Naive thymus-derived CD4-positive, alpha-beta T cell (primary cell): ENCODE measurements around the gene C10orf95. TPM values are rescaled to one million over a fixed set of nuclear protein-coding genes. Genes with fewer than 3 reads are reported as not detected.
A peak's percentile ranks its signal among the peaks of the same experiment; 100 is the strongest.

Experiments used
- ATAC-seq: fragments of 150-1000 bp; cut with Tn5 transposase; 2 replicates; pipeline ENCODE4 v1.10.0; 2021; ENCODE audit warnings: mild to moderate bottlenecking, moderate library complexity
- CTCF ChIA-PET: fragments of 350-600 bp; sonication (Branson Sonifier 250); formaldehyde crosslinking; loops from one replicate; lab custom pipeline; 2021; ENCODE audit warnings: antibody characterized with exemption; lab: Charles Lee
- POLR2A ChIA-PET: fragments of 350-600 bp; sonication (Branson Sonifier 250); formaldehyde crosslinking; loops from one replicate; lab custom pipeline; 2021; ENCODE audit warnings: antibody characterized with exemption, inconsistent platforms; lab: Charles Lee
- DNase-seq, 9 donors: peaks; one replicate each; pipeline versions ENCODE4 v3.0.0 to v3.0.0-alpha.2; 2020 to 2022; ENCODE audit warnings: mixed read lengths in 1 of 9
- H3K27ac ChIP-seq: one replicate; pipeline ENCODE4 v1.7.0; 2013; ENCODE audit warnings: mild to moderate bottlenecking, low read depth, low read length, moderate library complexity
- H3K27me3 ChIP-seq, 2 donors: one replicate each; pipeline ENCODE4 v1.7.0; 2013; ENCODE audit warnings: low read length in 2 of 2, mild to moderate bottlenecking in 2 of 2, moderate library complexity in 2 of 2; ENCODE audit not compliant: control insufficient read depth in 2 of 2, insufficient read depth in 2 of 2
- H3K36me3 ChIP-seq, 3 experiments: 1 replicate in 2 of 3; 2 replicates in 1 of 3; pipeline ENCODE4 v1.7.0; 2013; ENCODE audit warnings: low read length in 3 of 3, mild to moderate bottlenecking in 3 of 3, moderate library complexity in 1 of 3; ENCODE audit not compliant: insufficient read depth in 3 of 3, control insufficient read depth in 2 of 3
- H3K4me1 ChIP-seq, 2 donors: one replicate each; pipeline ENCODE4 v1.7.0; 2013; ENCODE audit warnings: low read length in 2 of 2, mild to moderate bottlenecking in 2 of 2, moderate library complexity in 1 of 2; ENCODE audit not compliant: control insufficient read depth in 2 of 2, insufficient read depth in 2 of 2
- H3K4me3 ChIP-seq: 2 replicates; pipeline ENCODE4 v1.7.0; 2013; ENCODE audit warnings: mild to moderate bottlenecking, low read length
- H3K9me3 ChIP-seq, 3 experiments: 1 replicate in 2 of 3; 2 replicates in 1 of 3; pipeline ENCODE4 v1.7.0; 2013; ENCODE audit warnings: low read length in 3 of 3; ENCODE audit not compliant: control insufficient read depth in 2 of 3
- H3K27ac Mint-ChIP-seq, 9 donors: one replicate each; pipeline ENCODE4 v1.8.0; 2020 to 2022; ENCODE audit warnings: mixed read lengths in 9 of 9, mild to moderate bottlenecking in 8 of 9, moderate library complexity in 5 of 9, inconsistent platforms in 2 of 9
- H3K27me3 Mint-ChIP-seq, 5 donors: one replicate each; pipeline ENCODE4 v1.8.0; 2021 to 2022; ENCODE audit warnings: mixed read lengths in 5 of 5, mild to moderate bottlenecking in 1 of 5
- H3K36me3 Mint-ChIP-seq, 5 donors: one replicate each; pipeline ENCODE4 v1.8.0; 2020 to 2022; ENCODE audit warnings: mixed read lengths in 5 of 5, mild to moderate bottlenecking in 3 of 5, inconsistent platforms in 1 of 5
- H3K4me1 Mint-ChIP-seq, 7 donors: one replicate each; pipeline ENCODE4 v1.8.0; 2020 to 2022; ENCODE audit warnings: mixed read lengths in 7 of 7, mild to moderate bottlenecking in 3 of 7, inconsistent platforms in 1 of 7
- H3K4me3 Mint-ChIP-seq, 10 donors: one replicate each; pipeline ENCODE4 v1.8.0; 2020 to 2022; ENCODE audit warnings: mild to moderate bottlenecking in 10 of 10, mixed read lengths in 10 of 10, moderate library complexity in 6 of 10, inconsistent platforms in 2 of 10
- H3K9me3 Mint-ChIP-seq, 11 donors: one replicate each; pipeline ENCODE4 v1.8.0; 2020 to 2022; ENCODE audit warnings: mixed read lengths in 11 of 11, mild to moderate bottlenecking in 4 of 11, inconsistent platforms in 1 of 11, moderate library complexity in 1 of 11
- intact Hi-C, 2 donors: fragments of 100-400 bp; cut with micrococcal nuclease; formaldehyde crosslinking; loops; one replicate each; pipeline ENCODE4 v1.15.1; 2023
- polyA plus RNA-seq, 2 donors: library from polyadenylated mRNA; unstranded; fragments of 300-500 nt; fragmentation: Illumina TruSeq; gene quantifications; one replicate each; pipeline ENCODE4 v1.2.3, GENCODE V29; 2021
- total RNA-seq, 6 experiments: library from RNA in 5 of 6; stranded (reverse) in 5 of 6; gene quantifications; 1 replicate in 5 of 6; 2 replicates in 1 of 6; pipeline ENCODE4 v1.2.3 and lab custom pipeline; 2021 to 2026

The C10orf95 gene
- total and polyA plus RNA-seq, 7 experiments from 2014 or later, result 0.19 to 0.78 (median 0.38) TPM; not detected in 1

DNA sequence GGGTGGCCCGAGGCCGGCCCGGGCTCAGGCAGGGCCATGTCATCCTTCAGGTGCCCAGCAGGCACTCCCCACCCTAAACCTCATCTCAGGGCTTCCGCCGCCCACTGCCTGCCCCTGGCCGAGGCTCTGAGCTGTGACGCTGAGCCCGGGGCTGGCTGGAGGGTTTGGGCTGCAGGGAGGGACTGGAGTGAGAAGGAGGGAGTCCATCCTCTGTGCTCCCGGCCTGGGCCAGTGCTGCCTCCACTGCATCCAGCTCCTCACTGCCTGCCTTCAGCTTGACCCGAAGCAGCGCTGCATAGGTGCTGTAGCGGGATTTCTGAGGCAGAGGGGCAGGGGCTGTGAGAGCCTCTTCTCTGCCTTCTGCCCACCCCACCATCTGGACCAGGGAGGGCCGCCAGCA is 48.2 kb downstream of the C10orf95 start:
- Histone ChIP-seq H3K27ac (no peak overlapping the region), H3K9me3 (no peaks in the 10 kb centered on the region), H3K27me3 (peaks cover 0 to under 1% of the 10 kb centered on the region in 2 donors), H3K4me3 (no peak overlapping the region), H3K4me1 (peaks cover 12 to 16% of the 10 kb centered on the region in 2 donors), H3K36me3 (peaks cover 0 to 41% (median 1%) of the 10 kb centered on the region in 3 experiments)
- intact Hi-C loops, result no loop called here
- Mint-ChIP-seq H3K36me3 (peaks cover 0 to 21% (median 0%) of the 10 kb centered on the region in 5 donors), H3K27me3 (peaks cover 0 to 4% (median 0%) of the 10 kb centered on the region in 5 donors), H3K4me3 (no peak overlapping the region), H3K9me3 (no peaks in the 10 kb centered on the region), H3K4me1 (peaks cover 10 to 35% (median 23%) of the 10 kb centered on the region in 7 donors), H3K27ac (peak overlapping the region in 2 of 9 donors; percentile 42 to 52)
- ATAC-seq (no peak), DNase-seq (no peak)
- CTCF ChIA-PET, result interaction anchor here (0.9 to 2.2 kb wide), 6 partner anchors 9 to 181 kb away, joined by 3 to 7 read pairs (median 6); partner anchors contain the start of genes ELOVL3 and FBXL15
- POLR2A ChIA-PET, result interaction anchor here (0.8 to 1.6 kb wide), 5 partner anchors 9 to 63 kb away, joined by 3 to 8 read pairs (median 3); partner anchors contain the start of gene C10orf95

GRCh38 chr10:102402512-102402896 is 48.8 kb downstream of the C10orf95 start:
- CTCF ChIA-PET, result interaction anchor here (1.0 to 2.2 kb wide), 6 partner anchors 9 to 182 kb away, joined by 3 to 7 read pairs (median 6); partner anchors contain the start of gene FBXL15
- peak overlapping the region in 1 of 9 donors; percentile 65 for H3K27ac Mint-ChIP-seq
- intact Hi-C loops, result no loop called here
- peaks cover 10 to 12% of the 10 kb centered on the region in 2 donors for H3K4me1 ChIP-seq
- no peak overlapping the region for H3K27ac ChIP-seq
- H3K4me3 Mint-ChIP-seq, result no peak overlapping the region
- H3K9me3 Mint-ChIP-seq, result no peaks in the 10 kb centered on the region
- H3K4me3 ChIP-seq, result no peak overlapping the region
- no peak for DNase-seq
- H3K27me3 ChIP-seq, result no peaks in the 10 kb centered on the region
- POLR2A ChIA-PET, result interaction anchor here (0.8 to 1.6 kb wide), 6 partner anchors 9 to 287 kb away, joined by 3 to 8 read pairs (median 4); partner anchors contain the start of gene C10orf95
- H3K36me3 Mint-ChIP-seq, result peaks cover 0 to 27% (median 4%) of the 10 kb centered on the region in 5 donors
- H3K4me1 Mint-ChIP-seq, result peaks cover 10 to 35% (median 26%) of the 10 kb centered on the region in 7 donors
- peaks cover 0 to 47% (median 8%) of the 10 kb centered on the region in 3 experiments for H3K36me3 ChIP-seq
- ATAC-seq, result no peak
- H3K9me3 ChIP-seq, result no peaks in the 10 kb centered on the region
- peaks cover 0 to under 1% (median 0%) of the 10 kb centered on the region in 5 donors for H3K27me3 Mint-ChIP-seq

DNA sequence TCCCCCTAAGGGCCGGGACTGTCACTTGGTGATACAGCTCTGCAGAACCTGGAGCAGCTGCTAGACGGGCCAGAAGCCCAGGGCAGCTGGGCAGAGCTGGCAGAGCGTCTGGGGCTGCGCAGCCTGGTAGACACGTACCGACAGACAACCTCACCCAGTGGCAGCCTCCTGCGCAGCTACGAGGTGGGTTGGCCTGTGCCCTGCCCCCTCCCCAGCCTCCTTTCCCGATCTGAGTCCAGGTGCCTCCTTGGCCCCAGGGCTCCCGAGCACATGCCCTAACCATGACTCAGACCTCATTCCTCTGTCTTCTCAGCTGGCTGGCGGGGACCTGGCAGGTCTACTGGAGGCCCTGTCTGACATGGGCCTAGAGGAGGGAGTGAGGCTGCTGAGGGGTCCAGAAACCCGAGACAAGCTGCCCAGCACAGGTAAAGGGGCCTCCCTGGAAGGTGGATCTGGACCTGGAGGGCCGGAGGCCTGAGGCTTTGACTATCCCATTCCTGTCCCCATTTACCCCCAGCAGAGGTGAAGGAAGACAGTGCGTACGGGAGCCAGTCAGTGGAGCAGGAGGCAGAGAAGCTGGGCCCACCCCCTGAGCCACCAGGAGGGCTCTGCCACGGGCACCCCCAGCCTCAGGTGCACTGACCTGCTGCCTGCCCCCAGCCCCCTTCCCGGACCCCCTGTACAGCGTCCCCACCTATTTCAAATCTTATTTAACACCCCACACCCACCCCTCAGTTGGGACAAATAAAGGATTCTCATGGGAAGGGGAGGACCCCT is 49.4 kb downstream of the C10orf95 start:
- H3K4me3 Mint-ChIP-seq, result no peak overlapping the region
- peak overlapping the region in 4 of 9 donors; percentile 43 to 68 (median 58) for H3K27ac Mint-ChIP-seq
- Histone ChIP-seq H3K36me3 (peaks cover 0 to 50% (median 9%) of the 10 kb centered on the region in 3 experiments), H3K27me3 (no peaks in the 10 kb centered on the region), H3K27ac (peak overlapping the region; percentile 4), H3K4me1 (peaks cover 9 to 15% of the 10 kb centered on the region in 2 donors), H3K4me3 (no peak overlapping the region), H3K9me3 (no peaks in the 10 kb centered on the region)
- peaks cover 10 to 35% (median 25%) of the 10 kb centered on the region in 7 donors for H3K4me1 Mint-ChIP-seq
- ATAC-seq, result no peak
- no peaks in the 10 kb centered on the region for H3K9me3 Mint-ChIP-seq
- H3K36me3 Mint-ChIP-seq, result peaks cover 0 to 30% (median 4%) of the 10 kb centered on the region in 5 donors
- no peaks in the 10 kb centered on the region for H3K27me3 Mint-ChIP-seq
- POLR2A ChIA-PET, result interaction anchor here (0.8 to 1.6 kb wide), 5 partner anchors 33 to 286 kb away, joined by 3 to 8 read pairs (median 5); partner anchors contain the start of gene C10orf95
- intact Hi-C loops, result no loop called here
- CTCF ChIA-PET, result interaction anchor here (0.7 to 2.4 kb wide), 6 partner anchors 17 to 182 kb away, joined by 3 to 7 read pairs (median 5); partner anchors contain the start of gene FBXL15
- no peak for DNase-seq

- no peaks in the 10 kb centered on the region for H3K27me3 ChIP-seq
- H3K27me3 Mint-ChIP-seq, result no peaks in the 10 kb centered on the region
- POLR2A ChIA-PET, result interaction anchor here (1.5 to 9.0 kb wide), 4 partner anchors 10 to 73 kb away, joined by 4 to 64 read pairs (median 31); partner anchors contain the start of gene C10orf95
- peak overlapping the region in 3 of 9 donors; percentile 25 to 76 (median 68) for H3K27ac Mint-ChIP-seq
- intact Hi-C loops, result no loop called here
- H3K36me3 ChIP-seq, result peaks cover 0 to 56% (median 9%) of the 10 kb centered on the region in 3 experiments
- CTCF ChIA-PET, result interaction anchor here (0.7 to 2.4 kb wide), 6 partner anchors 8 to 172 kb away, joined by 3 to 6 read pairs (median 4); no protein-coding TSS in a partner anchor
- ATAC-seq, result no peak
- peaks cover 11 to 42% (median 31%) of the 10 kb centered on the region in 7 donors for H3K4me1 Mint-ChIP-seq
- DNase-seq, result no peak
- no peak overlapping the region for H3K4me3 ChIP-seq
- H3K27ac ChIP-seq, result no peak overlapping the region
- peaks cover 0 to 36% (median 4%) of the 10 kb centered on the region in 5 donors for H3K36me3 Mint-ChIP-seq
- H3K4me3 Mint-ChIP-seq, result no peak overlapping the region
- no peaks in the 10 kb centered on the region for H3K9me3 Mint-ChIP-seq
- H3K9me3 ChIP-seq, result no peaks in the 10 kb centered on the region
- H3K4me1 ChIP-seq, result peaks cover 15 to 21% of the 10 kb centered on the region in 2 donors
Observed at GRCh38 chr10:102401342-102401654, 50.0 kb downstream of the C10orf95 start.

DNA sequence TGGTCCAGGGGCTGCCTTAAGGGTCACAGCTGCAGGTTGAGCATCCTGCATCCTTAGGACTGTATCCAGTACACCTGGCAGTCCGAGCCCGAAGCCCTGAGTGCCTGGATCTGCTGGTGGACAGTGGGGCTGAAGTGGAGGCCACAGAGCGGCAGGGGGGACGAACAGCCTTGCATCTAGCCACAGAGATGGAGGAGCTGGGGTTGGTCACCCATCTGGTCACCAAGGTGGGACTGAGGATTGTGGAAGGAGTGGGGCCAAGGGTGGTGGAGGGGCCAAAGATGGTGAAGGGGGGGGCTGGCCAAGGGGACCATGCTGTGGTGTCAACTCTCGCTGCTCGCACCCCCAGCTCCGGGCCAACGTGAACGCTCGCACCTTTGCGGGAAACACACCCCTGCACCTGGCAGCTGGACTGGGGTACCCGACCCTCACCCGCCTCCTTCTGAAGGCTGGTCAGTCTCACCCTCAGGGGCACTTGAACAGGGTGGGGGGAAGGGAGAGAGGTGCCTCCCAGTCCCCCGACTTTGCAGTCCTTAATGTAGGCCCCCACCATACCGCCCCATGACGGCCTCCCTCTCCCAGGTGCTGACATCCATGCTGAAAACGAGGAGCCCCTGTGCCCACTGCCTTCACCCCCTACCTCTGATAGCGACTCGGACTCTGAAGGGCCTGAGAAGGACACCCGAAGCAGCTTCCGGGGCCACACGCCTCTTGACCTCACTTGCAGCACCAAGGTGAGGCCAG is 50.6 kb downstream of the C10orf95 start:
- H3K9me3 Mint-ChIP-seq, result no peaks in the 10 kb centered on the region
- H3K27ac Mint-ChIP-seq, result peak overlapping the region in 3 of 9 donors; percentile 51 to 100 (median 76)
- DNase-seq, result no peak
- ChIA-PET POLR2A (interaction anchor here (1.5 to 9.0 kb wide), 5 partner anchors 11 to 73 kb away, joined by 4 to 90 read pairs (median 55); partner anchors contain the start of genes C10orf95 and FBXL15), CTCF (interaction anchor here (0.6 to 3.0 kb wide), 6 partner anchors 9 to 155 kb away, joined by 3 to 26 read pairs (median 4); partner anchors contain the start of gene FBXL15)
- no peaks in the 10 kb centered on the region for H3K9me3 ChIP-seq
- peak overlapping the region; percentile 93 for H3K27ac ChIP-seq
- intact Hi-C loops, result no loop called here
- H3K4me1 ChIP-seq, result peaks cover 20 to 26% of the 10 kb centered on the region in 2 donors
- H3K36me3 ChIP-seq, result peaks cover 0 to 56% (median 9%) of the 10 kb centered on the region in 3 experiments
- peak overlapping the region in 4 of 10 donors; percentile 23 to 83 (median 68) for H3K4me3 Mint-ChIP-seq
- H3K27me3 Mint-ChIP-seq, result no peaks in the 10 kb centered on the region
- no peak for ATAC-seq
- H3K4me1 Mint-ChIP-seq, result peaks cover 15 to 46% (median 35%) of the 10 kb centered on the region in 7 donors
- no peaks in the 10 kb centered on the region for H3K27me3 ChIP-seq
- H3K4me3 ChIP-seq, result no peak overlapping the region
- peaks cover 0 to 41% (median 4%) of the 10 kb centered on the region in 5 donors for H3K36me3 Mint-ChIP-seq
